Measurements from ENCODE around the gene PACRG. TPM values are rescaled to one million over a fixed set of nuclear protein-coding genes. Genes with fewer than 3 reads are reported as not detected.

The PACRG gene
- total RNA-seq, 2 donors from 2014 or later, result 2.9 to 63.8 TPM

DNA sequence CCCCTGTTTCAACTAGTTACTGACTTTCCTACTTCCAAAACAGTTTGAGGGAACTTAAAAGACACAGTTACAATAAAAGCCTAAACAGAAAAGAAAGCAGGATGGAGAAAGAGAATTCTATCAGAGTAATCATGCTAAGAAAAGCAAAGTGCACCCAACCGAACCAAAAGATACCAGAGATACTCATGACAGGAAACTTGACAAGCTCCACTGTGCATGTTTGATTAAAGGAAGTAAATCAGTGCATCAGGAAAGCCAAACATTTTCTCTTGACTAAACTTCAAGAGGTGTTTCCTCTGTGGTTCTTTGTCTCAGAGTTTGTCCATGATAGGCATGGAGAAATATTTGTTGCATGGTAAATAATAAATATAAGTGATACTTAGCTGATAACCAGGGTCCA, 138.9 kb downstream of the PACRG start:
- H3K4me1 ChIP-seq (replicated peaks), result no peaks in the 10 kb centered on the region
- intact Hi-C loops (cut with DNase I), result no loop called here
- no peaks in the 10 kb centered on the region for H3K9me3 ChIP-seq
- H3K27me3 ChIP-seq (replicated peaks; ENCODE audit: insufficient read depth), result no peaks in the 10 kb centered on the region
- 68% methylated on average over 1 of the region's 1 CpG for WGBS
- no peak overlapping the region for H3K27ac ChIP-seq
- H3K36me3 ChIP-seq, result no peaks in the 10 kb centered on the region
- H3K4me3 ChIP-seq, result no peak overlapping the region
- no peak for DNase-seq (ENCODE audit: low spot score)
- TF ChIP-seq POLR2AphosphoS5 (IDR thresholded peaks at IDR 0.05) (no peak), CTCF (IDR thresholded peaks at IDR 0.05) (no peak), POLR2A (IDR thresholded peaks at IDR 0.05) (no peak)

DNA sequence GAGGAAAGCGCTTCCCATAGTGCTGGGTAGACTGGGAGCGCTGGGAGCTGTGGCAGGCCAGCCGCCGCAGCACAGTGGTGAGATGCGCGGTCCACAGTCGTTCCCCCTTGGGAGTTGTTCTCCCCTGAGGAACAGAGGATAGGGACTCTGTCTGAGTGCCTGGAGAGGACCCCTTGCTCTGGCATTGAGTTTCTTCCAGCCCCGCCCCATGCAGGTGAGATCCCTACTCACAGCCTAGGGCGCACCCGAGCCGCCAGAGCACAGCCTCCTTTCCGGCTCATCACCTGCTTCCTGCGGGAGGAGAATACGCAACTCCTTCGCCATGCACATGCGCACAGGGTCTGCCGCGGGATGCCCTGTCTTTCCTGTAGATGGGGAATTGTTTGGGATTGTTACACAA, 140.6 kb downstream of the PACRG start:
- no peak for TF ChIP-seq CTCF (IDR thresholded peaks at IDR 0.05)
- TF ChIP-seq POLR2AphosphoS5 (IDR thresholded peaks at IDR 0.05), result no peak
- no peak for TF ChIP-seq POLR2A (IDR thresholded peaks at IDR 0.05)
- no peak for DNase-seq (ENCODE audit: low spot score)
- Histone ChIP-seq H3K27me3 (replicated peaks; ENCODE audit: insufficient read depth) (no peaks in the 10 kb centered on the region), H3K36me3 (no peaks in the 10 kb centered on the region), H3K27ac (no peak overlapping the region), H3K9me3 (no peaks in the 10 kb centered on the region), H3K4me3 (no peak overlapping the region), H3K4me1 (replicated peaks) (no peaks in the 10 kb centered on the region)
- WGBS, result 94% methylated on average over 18 of the region's 18 CpGs
- intact Hi-C loops (cut with DNase I), result no loop called here

DNA sequence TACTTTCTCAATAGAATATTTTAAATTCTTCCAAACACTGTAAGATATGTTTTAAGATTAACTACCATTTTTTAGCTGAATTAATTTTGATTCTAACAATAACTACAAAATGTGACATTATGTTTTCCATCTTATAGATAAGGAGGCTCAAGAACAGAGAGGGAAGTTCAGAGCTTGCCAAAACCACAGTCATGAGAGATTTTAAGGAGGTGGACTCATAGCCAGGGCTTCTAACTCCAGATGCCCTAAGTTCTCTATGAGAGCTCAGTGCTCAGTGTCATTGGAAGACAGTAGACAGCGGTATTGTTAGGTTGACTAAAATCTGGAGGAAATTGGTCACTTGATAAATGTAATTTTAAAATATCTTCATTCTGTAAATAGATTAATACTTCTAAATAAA, 144.2 kb downstream of the PACRG start:
- WGBS, result 97% methylated on average over 1 of the region's 1 CpG
- TF ChIP-seq POLR2AphosphoS5 (IDR thresholded peaks at IDR 0.05) (no peak), POLR2A (IDR thresholded peaks at IDR 0.05) (no peak), CTCF (IDR thresholded peaks at IDR 0.05) (no peak)
- DNase-seq (ENCODE audit: low spot score), result no peak
- no peaks in the 10 kb centered on the region for H3K27me3 ChIP-seq (replicated peaks; ENCODE audit: insufficient read depth)
- intact Hi-C loops (cut with DNase I), result no loop called here
- H3K4me3 ChIP-seq, result no peak overlapping the region
- H3K9me3 ChIP-seq, result no peaks in the 10 kb centered on the region
- no peaks in the 10 kb centered on the region for H3K4me1 ChIP-seq (replicated peaks)
- H3K36me3 ChIP-seq, result no peaks in the 10 kb centered on the region
- H3K27ac ChIP-seq, result no peak overlapping the region

- no peaks in the 10 kb centered on the region for H3K36me3 ChIP-seq
- no peak overlapping the region for H3K4me3 ChIP-seq
- no peaks in the 10 kb centered on the region for H3K27me3 ChIP-seq (replicated peaks; ENCODE audit: insufficient read depth)
- DNase-seq (ENCODE audit: low spot score), result no peak
- no peak for TF ChIP-seq CTCF (IDR thresholded peaks at IDR 0.05)
- TF ChIP-seq POLR2A (IDR thresholded peaks at IDR 0.05), result no peak
- H3K4me1 ChIP-seq (replicated peaks), result no peaks in the 10 kb centered on the region
- H3K9me3 ChIP-seq, result no peaks in the 10 kb centered on the region
- WGBS, result 89% methylated on average over 2 of the region's 2 CpGs
- no peak overlapping the region for H3K27ac ChIP-seq
- intact Hi-C loops (cut with DNase I), result no loop called here
Measured at GRCh38 chr6:162873537-162873936, 145.8 kb downstream of the PACRG start.

DNA sequence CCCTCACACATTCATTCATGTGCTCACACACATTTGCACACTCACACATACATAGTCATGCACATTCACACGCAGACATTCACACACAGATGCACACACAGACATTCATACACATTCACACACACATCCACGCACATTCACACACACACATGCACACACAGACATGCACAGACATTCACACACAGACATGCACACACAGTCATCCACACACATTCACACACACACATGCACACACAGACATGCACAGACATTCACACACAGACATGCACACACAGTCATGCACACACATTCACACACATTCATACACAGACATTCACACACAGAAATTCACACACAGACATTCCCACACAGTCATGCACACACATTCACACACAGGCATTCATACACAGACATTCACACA, 147.3 kb downstream of the PACRG start:
- H3K27ac ChIP-seq, result no peak overlapping the region
- no peak for TF ChIP-seq CTCF (IDR thresholded peaks at IDR 0.05)
- TF ChIP-seq POLR2A (IDR thresholded peaks at IDR 0.05), result no peak
- TF ChIP-seq POLR2AphosphoS5 (IDR thresholded peaks at IDR 0.05), result no peak
- DNase-seq (ENCODE audit: low spot score), result no peak
- no peaks in the 10 kb centered on the region for H3K27me3 ChIP-seq (replicated peaks; ENCODE audit: insufficient read depth)
- no peaks in the 10 kb centered on the region for H3K9me3 ChIP-seq
- no peaks in the 10 kb centered on the region for H3K4me1 ChIP-seq (replicated peaks)
- intact Hi-C loops (cut with DNase I), result no loop called here
- no peak overlapping the region for H3K4me3 ChIP-seq
- H3K36me3 ChIP-seq, result no peaks in the 10 kb centered on the region
- WGBS, result 94% methylated on average over 2 of the region's 2 CpGs

Data from prostate gland (tissue), 2 donors.